T-helper 2 cell treated with Interferon-gamma antibody and Interleukin-4, amounts not matched to agents 100 ng/mL and 5 ng/mL, for 36 hours (primary cell): ENCODE measurements around the gene SFI1. TPM values are rescaled to one million over a fixed set of nuclear protein-coding genes. Genes with fewer than 3 reads are reported as not detected.
"Not testable (repeated sequence)": the region's sequence is repeated elsewhere in the genome, so short reads cannot be mapped to it uniquely, and the experiment has no call there.

ENCODE experiments used
- intact Hi-C: fragments of 100-400 bp; cut with micrococcal nuclease; formaldehyde crosslinking; loops from one replicate; pipeline ENCODE4 v1.15.1; 2023
- total RNA-seq: library from RNA; stranded (reverse); gene quantifications from 2 replicates; pipeline ENCODE4 v1.2.3, GENCODE V29; 2022

The SFI1 gene, protein sequence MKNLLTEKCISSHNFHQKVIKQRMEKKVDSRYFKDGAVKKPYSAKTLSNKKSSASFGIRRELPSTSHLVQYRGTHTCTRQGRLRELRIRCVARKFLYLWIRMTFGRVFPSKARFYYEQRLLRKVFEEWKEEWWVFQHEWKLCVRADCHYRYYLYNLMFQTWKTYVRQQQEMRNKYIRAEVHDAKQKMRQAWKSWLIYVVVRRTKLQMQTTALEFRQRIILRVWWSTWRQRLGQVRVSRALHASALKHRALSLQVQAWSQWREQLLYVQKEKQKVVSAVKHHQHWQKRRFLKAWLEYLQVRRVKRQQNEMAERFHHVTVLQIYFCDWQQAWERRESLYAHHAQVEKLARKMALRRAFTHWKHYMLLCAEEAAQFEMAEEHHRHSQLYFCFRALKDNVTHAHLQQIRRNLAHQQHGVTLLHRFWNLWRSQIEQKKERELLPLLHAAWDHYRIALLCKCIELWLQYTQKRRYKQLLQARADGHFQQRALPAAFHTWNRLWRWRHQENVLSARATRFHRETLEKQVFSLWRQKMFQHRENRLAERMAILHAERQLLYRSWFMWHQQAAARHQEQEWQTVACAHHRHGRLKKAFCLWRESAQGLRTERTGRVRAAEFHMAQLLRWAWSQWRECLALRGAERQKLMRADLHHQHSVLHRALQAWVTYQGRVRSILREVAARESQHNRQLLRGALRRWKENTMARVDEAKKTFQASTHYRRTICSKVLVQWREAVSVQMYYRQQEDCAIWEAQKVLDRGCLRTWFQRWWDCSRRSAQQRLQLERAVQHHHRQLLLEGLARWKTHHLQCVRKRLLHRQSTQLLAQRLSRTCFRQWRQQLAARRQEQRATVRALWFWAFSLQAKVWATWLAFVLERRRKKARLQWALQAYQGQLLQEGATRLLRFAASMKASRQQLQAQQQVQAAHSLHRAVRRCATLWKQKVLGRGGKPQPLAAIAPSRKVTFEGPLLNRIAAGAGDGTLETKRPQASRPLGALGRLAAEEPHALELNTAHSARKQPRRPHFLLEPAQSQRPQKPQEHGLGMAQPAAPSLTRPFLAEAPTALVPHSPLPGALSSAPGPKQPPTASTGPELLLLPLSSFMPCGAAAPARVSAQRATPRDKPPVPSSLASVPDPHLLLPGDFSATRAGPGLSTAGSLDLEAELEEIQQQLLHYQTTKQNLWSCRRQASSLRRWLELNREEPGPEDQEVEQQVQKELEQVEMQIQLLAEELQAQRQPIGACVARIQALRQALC
- total RNA-seq, result 169 and 188 TPM in 2 replicates

- intact Hi-C loops, result loop anchor here (1.0 to 10.0 kb wide), 6 partner anchors 41 to 448 kb away; partner anchors contain the start of genes DEPDC5, PIK3IP1, PRR14L and YWHAH
These were observed at the start of gene SFI1 for GRCh38 chr22:31496007-31496734. TSS of gene SFI1 (plus strand) at chr22:31496536. CDS start at chr22:31508285, 11,749 bp downstream.

DNA sequence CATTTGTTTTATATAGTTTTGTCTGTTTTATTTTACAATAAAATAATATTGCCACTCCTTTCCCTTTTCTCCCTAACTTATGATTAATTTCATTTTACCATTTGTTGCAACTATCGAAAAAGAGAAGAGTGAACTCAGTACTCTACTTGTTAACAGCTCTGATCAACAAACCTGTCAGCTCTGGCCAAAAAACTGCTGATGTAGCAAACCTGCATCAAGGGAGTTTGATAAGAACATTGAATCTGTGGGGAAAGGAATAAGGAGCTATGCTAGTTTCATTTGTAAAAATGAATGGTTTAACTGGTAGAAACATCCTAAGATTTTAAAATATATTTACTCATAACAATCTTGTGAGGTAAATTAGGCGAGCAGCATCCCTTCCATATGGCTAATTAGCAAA, 49.6 kb upstream of the SFI1 start:
- intact Hi-C loops, result no loop called here

DNA sequence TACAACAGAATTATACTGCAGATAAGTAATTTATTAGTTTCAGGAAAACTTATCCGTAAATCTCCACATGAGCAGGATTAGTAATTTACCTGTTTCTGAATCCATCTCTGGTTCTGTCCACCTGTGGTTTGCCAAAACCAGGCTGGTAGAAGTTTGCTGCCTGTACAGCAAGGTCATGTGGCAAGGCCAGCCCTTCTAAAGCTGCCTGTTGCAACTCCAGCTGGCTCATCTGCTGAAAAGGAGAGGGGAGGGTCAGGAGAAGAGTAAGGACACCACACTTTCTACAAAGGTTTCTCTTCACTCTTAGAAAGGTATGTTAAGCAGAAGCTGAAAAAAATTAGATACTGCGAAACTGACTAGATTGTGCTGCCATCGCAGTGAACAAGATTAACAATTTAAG, 49.0 kb upstream of the SFI1 start:
- intact Hi-C loops, result no loop called here

GRCh38 chr22:31448382-31448781, 48.0 kb upstream of the SFI1 start:
- intact Hi-C loops, result no loop called here

DNA sequence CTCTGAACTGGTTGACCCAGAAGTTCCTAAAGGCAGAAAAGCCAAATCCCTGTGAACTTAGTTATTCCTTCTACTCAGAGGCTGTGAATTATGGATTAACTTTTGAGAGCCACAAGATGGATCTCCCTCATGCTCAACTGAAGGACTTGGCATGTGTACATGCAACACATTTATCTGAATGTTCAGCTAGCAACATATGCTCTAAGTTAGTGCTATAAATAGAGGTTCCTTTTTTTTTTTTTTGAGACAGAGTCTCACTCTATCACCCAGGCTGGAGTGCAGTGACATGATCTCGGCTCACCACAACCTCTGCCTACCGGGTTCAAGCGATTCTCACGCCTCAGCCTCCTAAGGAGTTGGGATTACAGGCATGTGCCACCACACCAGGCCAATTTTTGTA, 46.8 kb upstream of the SFI1 start:
- intact Hi-C loops, result no loop called here

DNA sequence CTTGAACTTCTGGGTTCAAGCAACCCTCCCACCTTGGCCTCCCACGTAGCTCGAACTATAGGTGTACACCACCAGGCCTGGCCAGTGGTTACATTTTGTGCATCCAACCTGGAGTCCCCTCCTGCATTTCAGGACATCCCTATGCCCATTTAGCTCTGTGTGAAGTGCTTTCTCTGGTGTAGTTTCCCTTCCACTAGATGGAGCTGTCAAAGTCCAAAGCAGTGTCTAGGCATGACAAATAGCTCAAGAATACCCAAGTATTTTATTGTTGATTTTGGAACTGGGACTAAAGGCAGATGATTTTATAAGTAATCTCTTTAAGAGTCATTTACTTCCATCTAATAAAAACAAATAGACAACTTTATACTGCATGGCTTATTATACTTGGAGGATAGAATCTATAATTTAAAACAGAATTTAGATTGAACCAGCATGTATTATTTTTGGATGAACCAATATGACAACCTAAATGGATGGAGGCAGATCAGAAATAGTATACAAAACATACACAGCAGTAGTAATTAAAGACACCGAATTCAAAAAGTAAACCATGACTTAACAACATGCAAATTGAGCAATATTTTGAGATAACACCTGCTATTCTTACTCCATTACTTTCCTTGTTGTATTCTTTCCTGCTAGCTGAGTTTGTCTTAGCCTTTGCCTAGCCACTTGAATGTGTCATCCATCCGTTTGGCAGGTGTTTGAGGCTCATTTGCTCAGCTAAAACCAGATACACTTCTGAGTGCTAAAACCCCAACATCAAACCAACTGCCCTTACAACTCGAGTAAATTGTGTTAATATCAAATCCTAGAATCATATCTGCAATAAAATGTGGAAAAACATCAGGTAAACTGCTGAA, 44.4 kb upstream of the SFI1 start:
- intact Hi-C loops, result loop anchor here (1.0 kb wide), 1 partner anchor 181 kb away; no protein-coding TSS in a partner anchor

GRCh38 chr22:31461699-31462098, 34.6 kb upstream of the SFI1 start:
- intact Hi-C loops, result no loop called here

DNA sequence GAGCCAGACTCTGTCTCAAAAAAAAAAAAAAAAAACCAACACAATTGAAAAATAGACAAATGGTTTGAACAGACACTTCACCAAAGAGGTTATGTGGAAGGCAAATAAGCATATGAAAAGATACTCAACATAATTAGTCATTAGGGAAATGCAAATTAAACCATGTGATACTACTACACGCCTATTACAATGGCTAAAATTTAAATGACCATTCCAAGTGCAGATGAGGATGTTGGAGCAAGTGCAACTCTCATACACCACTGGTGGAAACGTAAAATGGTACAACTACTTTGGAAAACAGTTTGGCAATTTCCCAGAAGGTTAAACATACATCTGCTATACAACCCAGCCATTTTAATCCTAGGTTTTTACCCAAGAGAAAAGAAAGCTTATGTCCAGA, 31.0 kb upstream of the SFI1 start:
- intact Hi-C loops, result no loop called here

- intact Hi-C loops, result no loop called here
These were observed 21.6 kb upstream of the SFI1 start for GRCh38 chr22:31474743-31475142.

GRCh38 chr22:31475800-31476199, 20.5 kb upstream of the SFI1 start:
- intact Hi-C loops, result no loop called here

- intact Hi-C loops, result no loop called here
These were observed 19.0 kb upstream of the SFI1 start for GRCh38 chr22:31477329-31477728.

GRCh38 chr22:31481129-31481528, 15.2 kb upstream of the SFI1 start:
- intact Hi-C loops, result no loop called here

- intact Hi-C loops, result not testable (repeated sequence)
These were observed 13.9 kb upstream of the SFI1 start for GRCh38 chr22:31482470-31482869.

DNA sequence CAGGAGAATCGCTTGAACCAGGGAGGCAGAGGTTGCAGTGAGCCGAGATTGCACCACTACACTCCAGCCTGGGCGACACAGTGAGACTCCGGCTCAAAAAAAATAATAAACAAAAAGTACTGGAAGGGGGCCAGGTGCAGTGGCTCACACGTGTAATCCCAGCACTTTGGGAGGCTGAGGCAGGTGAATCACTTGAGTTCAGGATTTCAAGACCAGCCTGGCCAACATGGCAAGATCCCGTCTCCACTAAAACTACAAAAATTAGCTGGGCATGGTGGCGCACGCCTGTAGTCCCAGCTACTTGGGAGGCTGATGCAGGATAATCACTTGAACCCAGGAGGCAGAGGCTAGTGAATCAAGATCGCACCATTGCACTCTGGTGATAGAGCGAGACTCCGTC, 10.0 kb upstream of the SFI1 start:
- intact Hi-C loops, result not testable (repeated sequence)

DNA sequence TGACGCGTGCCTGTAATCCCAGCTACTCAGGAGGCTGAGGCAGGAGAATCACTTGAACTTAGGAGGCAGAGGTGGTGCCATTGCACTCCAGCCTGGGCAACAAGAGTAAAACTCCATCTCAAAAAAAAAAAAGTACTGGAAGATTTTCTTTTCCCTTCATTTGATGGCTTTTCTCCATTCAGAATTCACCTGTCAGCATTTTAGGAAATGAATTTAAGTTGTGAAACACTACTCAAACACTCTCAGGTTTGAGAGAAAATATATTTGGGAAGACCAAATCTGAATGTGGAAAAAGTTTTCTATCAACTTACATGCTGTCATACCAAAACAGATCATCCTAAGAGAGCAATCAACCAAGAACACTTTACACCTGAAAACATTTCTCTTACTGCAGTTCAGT, 9.4 kb upstream of the SFI1 start:
- intact Hi-C loops, result no loop called here

- intact Hi-C loops, result no loop called here
These were observed 7.9 kb upstream of the SFI1 start for GRCh38 chr22:31488346-31488883.

- intact Hi-C loops, result loop anchor here (1.0 kb wide), 1 partner anchor 8 kb away; no protein-coding TSS in a partner anchor
These were observed 7.2 kb upstream of the SFI1 start for GRCh38 chr22:31488988-31489617.

GRCh38 chr22:31489632-31490495, 6.5 kb upstream of the SFI1 start, which contains the start of gene EIF4ENIF1:
TSS of gene EIF4ENIF1 (minus strand) at chr22:31489842. CDS start at chr22:31488718, 1,124 bp downstream.
- intact Hi-C loops, result loop anchor here (1.0 to 10.0 kb wide), 3 partner anchors 7 to 143 kb away; partner anchors contain the start of gene PATZ1
